ENCODE results near the gene DDX50.
A peak's percentile ranks its signal among the peaks of the same experiment; 100 is the strongest.
"Not testable (repeated sequence)": the region's sequence is repeated elsewhere in the genome, so short reads cannot be mapped to it uniquely, and the experiment has no call there.

Gene DDX50

GRCh38 chr10:68902382-68902781 lies 1.3 kb downstream of the DDX50 start:
- DNase-seq (ENCODE audit: low read depth, low spot score) = no peak

- no peak for DNase-seq (ENCODE audit: low read depth, low spot score)
Measured at GRCh38 chr10:68924593-68924992, 23.5 kb downstream of the DDX50 start.

- no peak for DNase-seq (ENCODE audit: low read depth, low spot score)
Measured at GRCh38 chr10:68925489-68925888, 24.4 kb downstream of the DDX50 start.

- DNase-seq (ENCODE audit: low read depth, low spot score) = not testable (repeated sequence)
Measured at GRCh38 chr10:68929157-68929556, 28.0 kb downstream of the DDX50 start.

GRCh38 chr10:68929888-68930287 lies 28.8 kb downstream of the DDX50 start:
- DNase-seq (ENCODE audit: low read depth, low spot score) = not testable (repeated sequence)

- DNase-seq (ENCODE audit: low read depth, low spot score) = not testable (repeated sequence)
Measured at GRCh38 chr10:68932860-68933259, 31.7 kb downstream of the DDX50 start.

- no peak for DNase-seq (ENCODE audit: low read depth, low spot score)
Measured at GRCh38 chr10:68934994-68935393, 33.9 kb downstream of the DDX50 start.

- no peak for DNase-seq (ENCODE audit: low read depth, low spot score)
Measured at GRCh38 chr10:68938117-68938516, 37.0 kb downstream of the DDX50 start.

GRCh38 chr10:68938884-68939283 lies 37.8 kb downstream of the DDX50 start:
- no peak for DNase-seq (ENCODE audit: low read depth, low spot score)

GRCh38 chr10:68940917-68941316 lies 39.8 kb downstream of the DDX50 start:
- DNase-seq (ENCODE audit: low read depth, low spot score) = not testable (repeated sequence)

GRCh38 chr10:68950598-68950997 lies 49.5 kb downstream of the DDX50 start:
- no peak for DNase-seq (ENCODE audit: low read depth, low spot score)

GRCh38 chr10:68954904-68955303 lies 53.8 kb downstream of the DDX50 start:
- no peak for DNase-seq (ENCODE audit: low read depth, low spot score)

- DNase-seq (ENCODE audit: low read depth, low spot score) = no peak
Measured at GRCh38 chr10:68955355-68955831, 54.3 kb downstream of the DDX50 start.

- peak; percentile 87 for DNase-seq (ENCODE audit: low read depth, low spot score)
Measured at GRCh38 chr10:68955832-68956532, 54.9 kb downstream of the DDX50 start, which contains the start of gene DDX21. TSS of gene DDX21 (plus strand) at chr10:68956170. CDS start at chr10:68956226, 56 bp downstream.

- DNase-seq (ENCODE audit: low read depth, low spot score) = no peak
Measured at GRCh38 chr10:68957284-68957615, 56.1 kb downstream of the DDX50 start.

GRCh38 chr10:68957654-68958053 lies 56.5 kb downstream of the DDX50 start:
- DNase-seq (ENCODE audit: low read depth, low spot score) = no peak

GRCh38 chr10:68959695-68960527 lies 58.8 kb downstream of the DDX50 start:
- DNase-seq (ENCODE audit: low read depth, low spot score) = no peak

- no peak for DNase-seq (ENCODE audit: low read depth, low spot score)
Measured at GRCh38 chr10:68963151-68963550, 62.0 kb downstream of the DDX50 start.

GRCh38 chr10:68973975-68974374 lies 72.9 kb downstream of the DDX50 start:
- DNase-seq (ENCODE audit: low read depth, low spot score) = no peak

- DNase-seq (ENCODE audit: low read depth, low spot score) = not testable (repeated sequence)
Measured at GRCh38 chr10:68975936-68976473, 74.9 kb downstream of the DDX50 start.

GRCh38 chr10:68979738-68980137 lies 78.6 kb downstream of the DDX50 start:
- DNase-seq (ENCODE audit: low read depth, low spot score) = not testable (repeated sequence)

- DNase-seq (ENCODE audit: low read depth, low spot score) = no peak
Measured at GRCh38 chr10:68981074-68981473, 80.0 kb downstream of the DDX50 start.
